ENCODE measurements around the gene DAAM2. TPM values are rescaled to one million over a fixed set of nuclear protein-coding genes. Genes with fewer than 3 reads are reported as not detected.

The DAAM2 gene
- total and polyA plus RNA-seq, 2 experiments from 2014 or later, result 1.8 to 5.6 TPM

- Histone ChIP-seq H3K4me2 (ENCODE audit: unreplicated experiment) (no peak overlapping the region), H3K9me2 (ENCODE audit: insufficient read depth) (no peaks in the 10 kb centered on the region), H3K27ac (no peak overlapping the region), H3K9me3 (ENCODE audit: low read depth) (no peaks in the 10 kb centered on the region), H3K36me3 (ENCODE audit: low read depth) (no peaks in the 10 kb centered on the region), H3K4me3 (no peak overlapping the region), H3K27me3 (replicated peaks; ENCODE audit: insufficient read depth) (no peaks in the 10 kb centered on the region), H3K79me2 (ENCODE audit: insufficient read depth) (no peaks in the 10 kb centered on the region), H2AFZ (no peak overlapping the region), H3K4me1 (ENCODE audit: insufficient read depth) (peaks cover 3% of the 10 kb centered on the region; the same call in 1 of the 2 replicates), H3F3A (ENCODE audit: insufficient read depth) (no peaks in the 10 kb centered on the region), H4K20me1 (ENCODE audit: insufficient read depth) (no peaks in the 10 kb centered on the region), H3K9ac (no peak overlapping the region)
- 81 to 87% methylated on average over 8 of the region's 8 CpGs for WGBS, 2 experiments (ENCODE audit: low coverage in 1 of 2, low lambda C conversion rate in 2 of 2, missing lambda C conversion rate in 2 of 2)
- TF ChIP-seq EZH2phosphoT487 (IDR thresholded peaks at IDR 0.05; ENCODE audit: insufficient read depth, low read depth), result no peak
- no peak for TF ChIP-seq EZH2 (IDR thresholded peaks at IDR 0.05; ENCODE audit: insufficient read depth, poor library complexity, severe bottlenecking)
- in situ Hi-C loops (cut with MboI), result no loop called here
- no peak for DNase-seq
These were observed 101.1 kb downstream of the DAAM2 start for GRCh38 chr6:39893286-39893685.

GRCh38 chr6:39896701-39897100 lies 104.5 kb downstream of the DAAM2 start:
- Histone ChIP-seq H3K27ac (no peak overlapping the region), H3K4me1 (ENCODE audit: insufficient read depth) (no peaks in the 10 kb centered on the region), H4K20me1 (ENCODE audit: insufficient read depth) (no peaks in the 10 kb centered on the region), H3K4me3 (no peak overlapping the region), H3K79me2 (ENCODE audit: insufficient read depth) (no peaks in the 10 kb centered on the region), H3K36me3 (ENCODE audit: low read depth) (no peaks in the 10 kb centered on the region), H3F3A (ENCODE audit: insufficient read depth) (no peaks in the 10 kb centered on the region), H3K9me2 (ENCODE audit: insufficient read depth) (no peaks in the 10 kb centered on the region), H3K27me3 (replicated peaks; ENCODE audit: insufficient read depth) (no peaks in the 10 kb centered on the region), H3K9ac (no peak overlapping the region), H3K4me2 (ENCODE audit: unreplicated experiment) (no peak overlapping the region), H2AFZ (no peak overlapping the region), H3K9me3 (ENCODE audit: low read depth) (no peaks in the 10 kb centered on the region)
- in situ Hi-C loops (cut with MboI), result no loop called here
- 91 to 92% methylated on average over 12 of the region's 12 CpGs for WGBS, 2 experiments (ENCODE audit: low coverage in 1 of 2, low lambda C conversion rate in 2 of 2, missing lambda C conversion rate in 2 of 2)
- TF ChIP-seq EZH2phosphoT487 (IDR thresholded peaks at IDR 0.05; ENCODE audit: insufficient read depth, low read depth) (no peak), EZH2 (IDR thresholded peaks at IDR 0.05; ENCODE audit: insufficient read depth, poor library complexity, severe bottlenecking) (no peak)
- DNase-seq, result no peak

GRCh38 chr6:39897698-39898097 lies 105.5 kb downstream of the DAAM2 start:
- Histone ChIP-seq H4K20me1 (ENCODE audit: insufficient read depth) (no peaks in the 10 kb centered on the region), H2AFZ (no peak overlapping the region), H3K4me2 (ENCODE audit: unreplicated experiment) (no peak overlapping the region), H3K79me2 (ENCODE audit: insufficient read depth) (no peaks in the 10 kb centered on the region), H3K4me1 (ENCODE audit: insufficient read depth) (no peaks in the 10 kb centered on the region), H3K9me3 (ENCODE audit: low read depth) (no peaks in the 10 kb centered on the region), H3K27ac (no peak overlapping the region), H3F3A (ENCODE audit: insufficient read depth) (no peaks in the 10 kb centered on the region), H3K9me2 (ENCODE audit: insufficient read depth) (no peaks in the 10 kb centered on the region), H3K9ac (no peak overlapping the region), H3K4me3 (no peak overlapping the region), H3K36me3 (ENCODE audit: low read depth) (no peaks in the 10 kb centered on the region), H3K27me3 (replicated peaks; ENCODE audit: insufficient read depth) (no peaks in the 10 kb centered on the region)
- in situ Hi-C loops (cut with MboI), result no loop called here
- TF ChIP-seq EZH2phosphoT487 (IDR thresholded peaks at IDR 0.05; ENCODE audit: insufficient read depth, low read depth) (no peak), EZH2 (IDR thresholded peaks at IDR 0.05; ENCODE audit: insufficient read depth, poor library complexity, severe bottlenecking) (no peak)
- WGBS, 2 experiments (ENCODE audit: low coverage in 1 of 2, low lambda C conversion rate in 2 of 2, missing lambda C conversion rate in 2 of 2), result 95 to 98% methylated on average over 3 of the region's 3 CpGs
- no peak for DNase-seq

- TF ChIP-seq EZH2 (IDR thresholded peaks at IDR 0.05; ENCODE audit: insufficient read depth, poor library complexity, severe bottlenecking) (no peak), EZH2phosphoT487 (IDR thresholded peaks at IDR 0.05; ENCODE audit: insufficient read depth, low read depth) (no peak)
- no peak overlapping the region for H3K4me2 ChIP-seq (ENCODE audit: unreplicated experiment)
- no peak overlapping the region for H2AFZ ChIP-seq
- H3K27me3 ChIP-seq (replicated peaks; ENCODE audit: insufficient read depth), result no peaks in the 10 kb centered on the region
- H4K20me1 ChIP-seq (ENCODE audit: insufficient read depth), result no peaks in the 10 kb centered on the region
- no peaks in the 10 kb centered on the region for H3K79me2 ChIP-seq (ENCODE audit: insufficient read depth)
- no peak for DNase-seq
- H3K9ac ChIP-seq, result no peak overlapping the region
- in situ Hi-C loops (cut with MboI), result no loop called here
- WGBS, 2 experiments (ENCODE audit: low coverage in 1 of 2, low lambda C conversion rate in 2 of 2, missing lambda C conversion rate in 2 of 2), result 94 to 95% methylated on average over 4 of the region's 4 CpGs
- no peak overlapping the region for H3K4me3 ChIP-seq
- no peaks in the 10 kb centered on the region for H3K4me1 ChIP-seq (ENCODE audit: insufficient read depth)
- no peaks in the 10 kb centered on the region for H3K9me3 ChIP-seq (ENCODE audit: low read depth)
- no peak overlapping the region for H3K27ac ChIP-seq
- no peaks in the 10 kb centered on the region for H3F3A ChIP-seq (ENCODE audit: insufficient read depth)
- no peaks in the 10 kb centered on the region for H3K36me3 ChIP-seq (ENCODE audit: low read depth)
- H3K9me2 ChIP-seq (ENCODE audit: insufficient read depth), result no peaks in the 10 kb centered on the region
These were observed 106.4 kb downstream of the DAAM2 start for GRCh38 chr6:39898625-39899024.

All from GM23248 (cell line).